Keratinocyte (primary cell): ENCODE data around the gene ACTN1. TPM values are rescaled to one million over a fixed set of nuclear protein-coding genes. Genes with fewer than 3 reads are reported as not detected.
A peak's percentile ranks its signal among the peaks of the same experiment; 100 is the strongest.

Source experiments
- DNase-seq: peaks from one replicate; pipeline ENCODE4 v3.0.0-alpha.2; 2011; ENCODE audit warnings: low read depth, missing footprints, low spot score
- FAIRE-seq: peaks from 2 replicates; lab custom pipeline; 2011; peaks lifted over from hg19 to GRCh38; lab: Jason Lieb, UNC
- H2AFZ ChIP-seq: 2 replicates; pipeline ENCODE4 v1.6.0; 2012; ENCODE audit warnings: low read length, control low read depth, inconsistent platforms; ENCODE audit not compliant: control insufficient read depth
- H3K27ac ChIP-seq: 2 replicates; pipeline ENCODE4 v1.5.1; 2011; ENCODE audit warnings: low read length; ENCODE audit not compliant: control insufficient read depth, insufficient read depth
- H3K27me3 ChIP-seq: 3 replicates; pipeline ENCODE4 v1.6.0; 2011; ENCODE audit warnings: low read length; ENCODE audit not compliant: control insufficient read depth, insufficient read depth; ENCODE audit errors: extremely low read depth
- H3K36me3 ChIP-seq, 2 experiments: 2 replicates in 1 of 2; 3 replicates in 1 of 2; pipeline ENCODE4 v1.5.1; 2011; ENCODE audit warnings: low read length in 2 of 2, mild to moderate bottlenecking in 1 of 2; ENCODE audit not compliant: control insufficient read depth in 2 of 2, insufficient read depth in 2 of 2; ENCODE audit errors: extremely low read depth in 1 of 2
- H3K4me1 ChIP-seq: 3 replicates; pipeline ENCODE4 v1.5.1; 2011; ENCODE audit warnings: low read length; ENCODE audit not compliant: control insufficient read depth, insufficient read depth; ENCODE audit errors: extremely low read depth
- H3K4me2 ChIP-seq: 3 replicates; pipeline ENCODE4 v1.6.0; 2011; ENCODE audit warnings: low read depth, low read length; ENCODE audit not compliant: control insufficient read depth, insufficient read depth; ENCODE audit errors: extremely low read depth
- H3K4me3 ChIP-seq, 3 experiments: fragments of 200-600 bp in 1 of 3; sonication (generic) in 1 of 3; 2 replicates in 2 of 3; 3 replicates in 1 of 3; pipeline ENCODE4 v1.5.1; 2011 to 2016; ENCODE audit warnings: low read length in 3 of 3, mild to moderate bottlenecking in 3 of 3, control low read depth in 2 of 3, inconsistent platforms in 1 of 3, low read depth in 1 of 3, mixed read lengths in 1 of 3, mixed run types in 1 of 3, moderate library complexity in 1 of 3; ENCODE audit not compliant: control insufficient read depth in 2 of 3, insufficient read depth in 2 of 3; ENCODE audit errors: extremely low read depth in 1 of 3
- H3K79me2 ChIP-seq: 2 replicates; pipeline ENCODE4 v1.6.0; 2012; ENCODE audit warnings: low read length; ENCODE audit not compliant: control insufficient read depth, insufficient read depth
- H3K9ac ChIP-seq: 3 replicates; pipeline ENCODE4 v1.6.0; 2011; ENCODE audit warnings: low read length; ENCODE audit not compliant: control insufficient read depth, insufficient read depth; ENCODE audit errors: extremely low read depth
- H3K9me1 ChIP-seq: 3 replicates; pipeline ENCODE4 v1.6.0; 2011; ENCODE audit warnings: low read length; ENCODE audit not compliant: control insufficient read depth, insufficient read depth; ENCODE audit errors: extremely low read depth
- H3K9me3 ChIP-seq: 2 replicates; pipeline ENCODE4 v1.5.1; 2012; ENCODE audit warnings: low read depth, low read length; ENCODE audit not compliant: control insufficient read depth
- H4K20me1 ChIP-seq: 3 replicates; pipeline ENCODE4 v1.6.0; 2011; ENCODE audit warnings: low read length; ENCODE audit not compliant: control insufficient read depth, insufficient read depth; ENCODE audit errors: extremely low read depth
- EZH2 ChIP-seq: IDR thresholded peaks from one replicate; pipeline ENCODE4 v1.6.1; 2012; ENCODE audit warnings: inconsistent platforms, mild to moderate bottlenecking, low read length, moderate library complexity
- dilution Hi-C: fragments of 300-500 bp; cut with MboI; formaldehyde crosslinking; loops from one replicate; pipeline ENCODE4 v1.7.0; 2020; ENCODE audit warnings: low sequenced_read_pairs; ENCODE audit not compliant: extremely low pct_ligation_motif_present
- polyA plus RNA-seq, 5 experiments: library from polyadenylated mRNA; depleted of rRNA in 3 of 5; stranded (reverse) in 3 of 5; stranded (forward) in 1 of 5; unstranded in 1 of 5; fragments of >200 nt; gene quantifications; 1 replicate in 1 of 5; 2 replicates in 3 of 5; 3 replicates in 1 of 5; pipeline versions ENCODE4 v1.2.1 to v1.2.3, GENCODE V29; 2011 to 2012; ENCODE audit warnings: missing spikeins in 2 of 5, low read depth in 1 of 5, low replicate concordance in 1 of 5
- TF ChIP-seq, protein P1 (sequence below), 3 experiments: IDR thresholded peaks in 1 of 3; conservative IDR thresholded peaks in 1 of 3; optimal IDR thresholded peaks in 1 of 3; 2 replicates in 2 of 3; 3 replicates in 1 of 3; pipeline versions ENCODE3 to v1.5.1; 2011; ENCODE audit warnings: low read length in 3 of 3, mild to moderate bottlenecking in 3 of 3, moderate library complexity in 2 of 3, control low read depth in 1 of 3, inconsistent platforms in 1 of 3; ENCODE audit not compliant: insufficient read depth in 2 of 3; ENCODE audit errors: extremely low read depth in 1 of 3

The ACTN1 gene
- polyA plus RNA-seq, 1 donor (not counting 4 experiments of a cell fraction or from before 2014, with no cell fraction given): 558 TPM

DNA sequence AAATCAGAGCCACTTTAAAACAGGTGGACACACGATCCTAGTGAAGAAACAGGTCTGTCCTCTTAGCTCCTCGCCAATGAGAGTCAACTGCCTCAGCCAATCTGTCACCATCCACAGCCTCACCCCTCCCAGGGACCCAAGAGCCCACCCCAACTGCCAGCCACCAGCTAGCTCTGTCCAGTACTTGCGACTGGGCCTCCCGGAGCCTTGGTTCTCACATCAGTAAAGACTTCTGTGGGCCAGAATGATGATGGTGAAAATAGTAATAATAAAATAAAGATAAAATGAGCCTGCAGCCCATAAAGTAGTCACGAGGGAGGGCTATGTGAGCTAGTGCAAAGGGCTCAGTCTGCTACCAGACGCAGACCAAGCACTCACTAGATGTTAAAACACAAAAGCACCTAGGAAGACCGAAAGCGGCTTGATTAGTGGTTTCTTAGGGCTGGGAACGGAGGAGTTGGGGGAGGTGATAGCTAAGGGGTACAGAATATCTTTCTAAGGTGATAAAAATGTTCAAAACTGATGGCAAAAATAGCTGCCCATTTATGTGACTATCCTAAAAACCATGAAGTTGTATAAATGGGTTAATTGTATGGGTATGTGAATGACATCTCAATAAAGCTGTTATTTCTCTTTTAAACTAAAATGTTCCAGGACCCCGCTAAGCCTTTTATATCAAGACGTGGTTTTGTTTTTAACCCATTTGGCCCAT, 39.8 kb downstream of the ACTN1 start:
- TF ChIP-seq, protein P1, sequence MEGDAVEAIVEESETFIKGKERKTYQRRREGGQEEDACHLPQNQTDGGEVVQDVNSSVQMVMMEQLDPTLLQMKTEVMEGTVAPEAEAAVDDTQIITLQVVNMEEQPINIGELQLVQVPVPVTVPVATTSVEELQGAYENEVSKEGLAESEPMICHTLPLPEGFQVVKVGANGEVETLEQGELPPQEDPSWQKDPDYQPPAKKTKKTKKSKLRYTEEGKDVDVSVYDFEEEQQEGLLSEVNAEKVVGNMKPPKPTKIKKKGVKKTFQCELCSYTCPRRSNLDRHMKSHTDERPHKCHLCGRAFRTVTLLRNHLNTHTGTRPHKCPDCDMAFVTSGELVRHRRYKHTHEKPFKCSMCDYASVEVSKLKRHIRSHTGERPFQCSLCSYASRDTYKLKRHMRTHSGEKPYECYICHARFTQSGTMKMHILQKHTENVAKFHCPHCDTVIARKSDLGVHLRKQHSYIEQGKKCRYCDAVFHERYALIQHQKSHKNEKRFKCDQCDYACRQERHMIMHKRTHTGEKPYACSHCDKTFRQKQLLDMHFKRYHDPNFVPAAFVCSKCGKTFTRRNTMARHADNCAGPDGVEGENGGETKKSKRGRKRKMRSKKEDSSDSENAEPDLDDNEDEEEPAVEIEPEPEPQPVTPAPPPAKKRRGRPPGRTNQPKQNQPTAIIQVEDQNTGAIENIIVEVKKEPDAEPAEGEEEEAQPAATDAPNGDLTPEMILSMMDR (optimal IDR thresholded peaks at IDR 0.05 in 1 of 3, IDR thresholded peaks at IDR 0.05 in 1 of 3, conservative IDR thresholded peaks at IDR 0.05 in 1 of 3; ENCODE audit: extremely low read depth in 1 of 3, insufficient read depth in 2 of 3, low read length in 3 of 3): no peak
- no peak for TF ChIP-seq EZH2
- dilution Hi-C loops: no loop called here
- FAIRE-seq: no peak
- Histone ChIP-seq H3K27me3 (no peaks in the 10 kb centered on the region), H3K4me2 (peak overlapping the region; percentile 61), H3K4me3 (no peak overlapping the region), H3K27ac (peak overlapping the region; percentile 42), H3K4me1 (peaks cover 96% of the 10 kb centered on the region), H3K36me3 (peaks cover 11 to 54% of the 10 kb centered on the region in 2 experiments), H3K9ac (peak overlapping the region; percentile 28), H4K20me1 (peaks cover 43% of the 10 kb centered on the region), H3K9me1 (peaks cover 24% of the 10 kb centered on the region), H3K9me3 (no peaks in the 10 kb centered on the region), H3K79me2 (peaks cover 99% of the 10 kb centered on the region), H2AFZ (no peak overlapping the region)
- DNase-seq: no peak

DNA sequence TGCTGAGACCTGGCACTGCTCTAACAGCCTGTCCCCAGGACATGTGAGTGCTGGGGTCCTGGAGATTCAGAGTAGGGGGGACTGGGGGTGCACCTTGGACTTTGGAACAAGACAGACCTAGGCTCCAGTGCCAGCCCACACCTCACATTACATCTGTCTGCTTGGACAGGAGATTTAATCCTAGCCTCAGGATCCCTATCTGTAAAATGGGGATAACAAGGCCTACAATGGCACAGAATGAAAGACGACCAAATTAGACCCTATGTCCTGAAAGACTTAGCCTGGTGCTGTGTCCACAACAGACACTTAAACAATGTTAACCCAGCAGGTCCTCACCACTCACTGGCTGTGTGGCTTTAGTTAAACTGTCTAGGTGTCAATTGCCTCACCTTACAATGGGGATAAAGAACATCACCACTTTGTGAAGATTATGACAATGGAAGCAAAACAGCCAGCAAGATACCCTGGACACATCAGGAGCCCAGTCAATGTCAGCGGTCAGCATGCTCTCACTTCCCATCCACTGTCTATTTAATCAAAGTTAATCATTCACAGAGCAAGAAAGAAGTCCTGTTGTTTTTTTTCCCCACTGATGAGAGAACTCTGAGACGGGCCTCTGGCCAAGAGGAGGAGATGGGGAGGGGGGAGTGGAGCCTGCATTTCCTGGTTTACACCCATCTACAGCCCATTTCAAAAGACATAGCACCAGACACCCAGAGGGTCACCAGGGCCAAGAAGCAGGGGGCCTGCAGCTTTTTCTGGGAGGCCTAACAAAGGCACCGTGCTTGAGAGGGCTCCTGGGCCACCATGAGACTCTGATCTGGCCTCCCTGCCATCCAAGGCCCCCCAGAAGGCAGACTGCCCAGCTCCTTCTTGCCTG, 40.6 kb downstream of the ACTN1 start:
- FAIRE-seq (no peak), DNase-seq (no peak)
- Histone ChIP-seq H4K20me1 (peaks cover 50% of the 10 kb centered on the region), H3K27me3 (no peaks in the 10 kb centered on the region), H3K36me3 (peaks cover 10 to 51% of the 10 kb centered on the region in 2 experiments), H3K4me2 (peak overlapping the region; percentile 61), H2AFZ (no peak overlapping the region), H3K9me3 (no peaks in the 10 kb centered on the region), H3K27ac (peak overlapping the region; percentile 42), H3K79me2 (peaks cover 99% of the 10 kb centered on the region), H3K9ac (peak overlapping the region; percentile 49), H3K4me1 (peaks cover 96% of the 10 kb centered on the region), H3K4me3 (no peak overlapping the region), H3K9me1 (peaks cover 31% of the 10 kb centered on the region)
- dilution Hi-C loops: no loop called here
- no peak for TF ChIP-seq EZH2
- TF ChIP-seq, protein P1 (optimal IDR thresholded peaks at IDR 0.05 in 1 of 3, IDR thresholded peaks at IDR 0.05 in 1 of 3, conservative IDR thresholded peaks at IDR 0.05 in 1 of 3; ENCODE audit: extremely low read depth in 1 of 3, insufficient read depth in 2 of 3, low read length in 3 of 3): no peak
